ENCODE results near the gene TK1. TPM values are rescaled to one million over a fixed set of nuclear protein-coding genes. Genes with fewer than 3 reads are reported as not detected.
"Not testable (repeated sequence)": the region's sequence is repeated elsewhere in the genome, so short reads cannot be mapped to it uniquely, and the experiment has no call there.

The TK1 gene
- total RNA-seq, 2 donors from 2014 or later: 0.66 to 4.9 TPM

DNA sequence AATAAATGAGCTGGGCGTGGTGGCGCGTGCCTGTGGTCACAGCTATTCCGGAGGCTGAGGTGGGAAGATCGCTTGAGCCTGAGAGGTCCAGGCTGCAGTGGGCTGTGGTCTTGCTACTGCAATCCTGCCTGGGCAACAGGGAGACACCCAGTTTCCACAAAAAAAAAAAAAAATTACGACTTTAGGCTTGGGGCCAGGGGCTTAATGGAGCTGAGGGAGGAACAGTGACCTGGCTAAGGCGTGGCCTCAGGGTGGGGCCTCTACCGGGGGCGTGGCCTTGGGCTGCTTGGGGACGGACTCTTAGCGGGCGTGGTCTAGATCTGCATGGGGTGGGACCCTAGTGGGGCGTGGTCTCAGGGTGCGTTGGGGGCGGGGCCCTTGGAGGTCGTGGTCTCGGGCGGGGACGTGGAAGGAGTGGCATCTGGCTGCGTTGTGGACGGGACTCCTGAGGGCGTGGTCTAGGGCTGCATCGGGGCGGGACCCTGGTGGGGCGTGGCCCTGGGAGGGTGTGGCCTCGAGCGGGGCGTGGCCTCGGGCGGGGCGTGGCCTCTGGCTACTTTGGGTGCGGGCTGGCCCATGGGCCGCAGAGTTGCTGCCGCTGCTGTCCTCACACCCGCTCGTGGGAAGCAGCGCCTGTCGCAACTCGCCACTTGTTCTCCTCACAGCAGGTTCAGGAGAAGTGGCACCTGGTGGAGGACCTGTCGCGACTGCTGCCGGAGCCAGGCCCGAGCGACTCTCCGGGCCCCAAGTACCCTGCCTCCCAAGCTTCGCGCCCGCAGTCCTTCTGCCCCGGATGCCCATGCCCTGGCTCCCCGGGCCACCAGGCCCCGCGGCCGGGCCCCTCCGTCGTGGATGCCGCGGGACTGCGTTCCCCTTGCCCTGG, 46.4 kb downstream of the TK1 start:
- Histone ChIP-seq H3K27ac (peak overlapping the region in 1 of 4 donors; percentile 24), H3K27me3 (no peaks in the 10 kb centered on the region), H3K4me3 (no peak overlapping the region), H3K4me1 (peaks cover 50% of the 10 kb centered on the region), H3K36me3 (replicated peaks in 1 of 2; ENCODE audit: insufficient read depth in 1 of 2, low read depth in 2 of 2) (no peaks in the 10 kb centered on the region), H3K9me3 (no peaks in the 10 kb centered on the region)
- 25 to 28% methylated on average over 53 to 54 of the region's 58 CpGs for WGBS, 2 donors
- ATAC-seq (peak; percentile 70), DNase-seq (peak; percentile 88 to 99 (median 96))
- intact Hi-C loops (cut with DNase I): no loop called here
- TF ChIP-seq, protein P1, sequence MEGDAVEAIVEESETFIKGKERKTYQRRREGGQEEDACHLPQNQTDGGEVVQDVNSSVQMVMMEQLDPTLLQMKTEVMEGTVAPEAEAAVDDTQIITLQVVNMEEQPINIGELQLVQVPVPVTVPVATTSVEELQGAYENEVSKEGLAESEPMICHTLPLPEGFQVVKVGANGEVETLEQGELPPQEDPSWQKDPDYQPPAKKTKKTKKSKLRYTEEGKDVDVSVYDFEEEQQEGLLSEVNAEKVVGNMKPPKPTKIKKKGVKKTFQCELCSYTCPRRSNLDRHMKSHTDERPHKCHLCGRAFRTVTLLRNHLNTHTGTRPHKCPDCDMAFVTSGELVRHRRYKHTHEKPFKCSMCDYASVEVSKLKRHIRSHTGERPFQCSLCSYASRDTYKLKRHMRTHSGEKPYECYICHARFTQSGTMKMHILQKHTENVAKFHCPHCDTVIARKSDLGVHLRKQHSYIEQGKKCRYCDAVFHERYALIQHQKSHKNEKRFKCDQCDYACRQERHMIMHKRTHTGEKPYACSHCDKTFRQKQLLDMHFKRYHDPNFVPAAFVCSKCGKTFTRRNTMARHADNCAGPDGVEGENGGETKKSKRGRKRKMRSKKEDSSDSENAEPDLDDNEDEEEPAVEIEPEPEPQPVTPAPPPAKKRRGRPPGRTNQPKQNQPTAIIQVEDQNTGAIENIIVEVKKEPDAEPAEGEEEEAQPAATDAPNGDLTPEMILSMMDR (IDR thresholded peaks at IDR 0.05): no peak
- TF ChIP-seq POLR2A (IDR thresholded peaks at IDR 0.05): peak in 2 of 3 donors; percentile 56 to 61

DNA sequence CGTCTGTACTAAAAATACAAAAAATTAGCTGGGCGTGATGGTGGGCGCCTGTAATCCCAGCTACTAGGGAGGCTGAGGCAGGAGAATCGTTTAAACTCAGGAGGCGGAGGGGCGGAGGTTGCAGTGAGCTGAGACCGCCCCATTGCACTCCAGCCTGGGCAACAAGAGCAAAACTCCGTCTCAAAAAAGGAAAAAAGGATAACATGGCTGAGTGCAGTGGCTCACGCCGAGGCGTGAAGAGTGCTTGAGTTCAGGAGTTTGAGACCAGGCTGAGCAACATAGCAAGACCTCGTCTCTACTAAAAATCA, 47.0 kb downstream of the TK1 start:
- Histone ChIP-seq H3K27ac (peak overlapping the region in 1 of 4 donors; percentile 24), H3K4me1 (peaks cover 44% of the 10 kb centered on the region)
- H3K9me3 ChIP-seq; intact Hi-C loops (cut with DNase I); H3K27me3 ChIP-seq; ATAC-seq; H3K36me3 ChIP-seq (replicated peaks in 1 of 2; ENCODE audit: insufficient read depth in 1 of 2, low read depth in 2 of 2); DNase-seq; H3K4me3 ChIP-seq: not testable (repeated sequence)
- 87 to 91% methylated on average over 12 of the region's 12 CpGs for WGBS, 2 donors

DNA sequence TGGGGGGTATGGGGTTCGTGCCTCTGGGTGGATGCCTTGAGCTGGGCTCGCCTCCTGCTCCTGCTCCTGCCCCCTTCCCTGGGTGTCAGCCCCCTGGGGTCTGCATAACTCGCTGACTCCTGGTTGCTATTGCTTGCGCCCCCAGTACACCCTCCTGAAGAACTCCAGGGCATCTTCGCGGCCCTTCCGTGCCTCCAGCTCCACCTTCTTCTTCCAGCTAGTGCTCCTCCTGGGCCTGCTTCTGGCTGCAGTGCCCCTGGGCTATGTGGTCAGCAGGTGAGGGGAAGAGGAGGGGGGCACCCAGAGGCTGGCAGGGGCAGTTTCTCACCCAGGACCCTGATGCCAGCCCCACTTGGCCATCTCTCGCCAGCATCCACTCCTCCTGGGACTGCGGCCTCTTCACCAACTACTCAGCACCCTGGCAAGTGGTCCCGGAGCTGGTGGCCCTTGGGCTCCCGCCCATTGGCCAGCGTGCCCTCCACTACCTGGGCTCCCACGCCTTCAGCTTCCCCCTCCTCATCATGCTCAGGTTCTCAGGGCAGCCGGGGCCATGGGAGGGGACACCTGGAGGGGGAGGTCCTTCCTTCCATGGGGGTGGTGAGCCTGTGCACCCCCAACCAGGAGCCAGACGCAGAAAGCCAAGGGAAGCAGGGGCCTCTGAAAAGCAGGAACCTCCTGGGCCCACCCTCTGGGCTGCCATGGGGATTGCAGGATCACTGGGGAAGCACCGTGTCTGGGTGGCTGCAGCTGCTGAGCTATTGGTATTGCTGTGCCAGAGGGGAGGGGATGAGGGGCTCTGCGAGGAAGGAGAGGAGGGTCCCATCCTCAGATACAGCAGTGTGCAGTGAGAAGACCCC, 48.4 kb downstream of the TK1 start:
- peak in 1 of 4 donors; percentile 10 for DNase-seq
- Histone ChIP-seq H3K27ac (no peak overlapping the region), H3K4me3 (no peak overlapping the region), H3K36me3 (replicated peaks in 1 of 2; ENCODE audit: insufficient read depth in 1 of 2, low read depth in 2 of 2) (no peaks in the 10 kb centered on the region), H3K27me3 (no peaks in the 10 kb centered on the region), H3K4me1 (peaks cover 31% of the 10 kb centered on the region), H3K9me3 (no peaks in the 10 kb centered on the region)
- 79 to 84% methylated on average over 6 to 17 of the region's 17 CpGs for WGBS, 2 donors
- ATAC-seq: no peak
- TF ChIP-seq, protein P1 (IDR thresholded peaks at IDR 0.05): no peak
- TF ChIP-seq POLR2A (IDR thresholded peaks at IDR 0.05): no peak
- intact Hi-C loops (cut with DNase I): no loop called here

DNA sequence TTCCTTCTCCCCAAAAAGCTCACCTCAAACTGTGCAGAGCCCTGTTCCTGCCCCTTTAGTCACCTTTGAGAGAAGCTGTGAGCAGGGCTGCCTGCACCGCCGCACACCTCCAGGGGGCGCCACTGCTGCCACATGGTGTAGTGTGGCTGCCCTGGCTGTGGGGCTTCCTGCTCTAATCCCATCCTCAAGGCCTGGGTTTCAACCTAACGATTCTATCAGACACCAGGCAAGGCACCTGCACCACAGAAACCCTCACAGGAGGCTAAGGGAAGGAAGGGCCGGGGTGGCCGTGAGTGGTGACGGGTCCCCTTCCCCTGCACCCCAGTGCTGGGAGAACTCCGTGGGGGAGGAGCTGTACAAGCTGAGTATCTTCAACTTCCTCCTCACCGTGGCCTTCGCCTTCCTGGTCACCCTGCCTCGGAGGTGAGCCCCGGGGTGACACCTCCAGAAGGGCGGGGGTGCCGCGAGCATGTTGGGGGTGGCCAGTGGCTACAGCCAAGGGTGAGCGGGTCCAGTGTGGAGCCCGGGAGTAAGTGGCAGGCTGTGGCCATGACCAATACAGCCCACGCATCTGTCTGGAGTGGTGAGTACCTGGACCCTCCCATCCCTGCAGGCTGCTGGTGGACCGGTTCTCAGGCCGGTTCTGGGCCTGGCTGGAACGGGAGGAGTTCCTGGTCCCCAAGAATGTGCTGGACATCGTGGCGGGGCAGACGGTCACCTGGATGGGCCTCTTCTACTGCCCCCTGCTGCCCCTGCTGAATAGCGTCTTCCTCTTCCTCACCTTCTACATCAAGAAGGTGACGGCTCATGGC, 49.3 kb downstream of the TK1 start:
- H3K4me3 ChIP-seq: no peak overlapping the region
- ATAC-seq: no peak
- H3K9me3 ChIP-seq: no peaks in the 10 kb centered on the region
- H3K4me1 ChIP-seq: peaks cover 25% of the 10 kb centered on the region
- no peak overlapping the region for H3K27ac ChIP-seq
- 45 to 80% methylated on average over 6 to 19 of the region's 26 CpGs for WGBS, 2 donors
- no peaks in the 10 kb centered on the region for H3K36me3 ChIP-seq (replicated peaks in 1 of 2; ENCODE audit: insufficient read depth in 1 of 2, low read depth in 2 of 2)
- TF ChIP-seq, protein P1 (IDR thresholded peaks at IDR 0.05): peak in 1 of 7 experiments; percentile 13
- TF ChIP-seq POLR2A (IDR thresholded peaks at IDR 0.05): no peak
- intact Hi-C loops (cut with DNase I): no loop called here
- H3K27me3 ChIP-seq: no peaks in the 10 kb centered on the region
- DNase-seq: no peak

All from body of pancreas (tissue), 4 donors.